Measurements from ENCODE around the gene CLEC14A.

DNA sequence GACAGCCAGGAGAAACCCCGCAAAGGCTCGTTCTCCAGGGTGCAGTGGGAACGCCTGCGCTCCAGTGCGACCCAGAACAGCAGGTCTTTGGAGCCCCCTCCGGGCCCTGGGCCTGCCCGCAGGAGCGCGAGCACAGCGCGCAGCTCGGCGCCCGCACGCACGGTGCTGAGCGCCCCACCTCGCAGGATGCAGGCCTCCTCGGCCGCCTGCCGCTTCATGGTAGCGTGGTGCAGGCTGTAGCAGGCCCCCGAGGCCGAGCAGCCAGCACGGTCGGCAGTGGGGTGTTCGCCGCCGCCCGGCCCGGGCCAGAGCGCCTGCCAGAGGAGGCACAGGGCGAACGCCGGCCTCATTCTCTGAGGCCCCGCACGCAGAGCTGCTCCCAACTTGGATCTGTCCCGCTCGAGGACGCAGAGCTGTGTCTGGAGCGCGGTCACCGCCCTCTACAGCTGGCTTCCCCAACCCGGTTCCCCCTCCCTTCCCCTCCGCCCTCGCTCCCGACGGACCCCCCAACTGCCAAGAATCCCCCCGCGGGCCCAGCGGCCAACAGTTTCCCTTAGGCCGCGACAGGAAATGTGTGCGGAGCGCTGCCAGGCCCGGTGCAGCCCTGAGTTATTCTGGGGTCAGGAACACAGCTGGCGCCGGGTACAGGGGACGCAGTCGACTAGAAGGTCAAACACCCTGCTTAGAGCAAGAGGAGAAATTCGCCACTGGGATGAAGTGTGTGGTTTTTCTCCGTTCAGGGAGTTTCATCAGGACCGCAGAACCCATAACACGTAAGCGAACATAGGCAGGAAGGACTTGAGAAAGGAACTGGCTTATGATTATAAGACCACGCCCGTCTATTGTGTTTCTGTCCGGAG is at the start of gene CLEC14A:
- TF ChIP-seq CTCF (conservative IDR thresholded peaks at IDR 0.05; ENCODE audit: low read depth, low read length) (no peak), EZH2 (IDR thresholded peaks at IDR 0.05; ENCODE audit: borderline replicate concordance, low read depth, low read length, poor library complexity, severe bottlenecking) (no peak)
